OCI-LY1 (cell line): ENCODE measurements around the gene VTCN1.
"Not testable (repeated sequence)": the region's sequence is repeated elsewhere in the genome, so short reads cannot be mapped to it uniquely, and the experiment has no call there.

ENCODE experiments used
- H2AFZ ChIP-seq: fragments of 200-600 bp; sonication (generic), shearing (Covaris generic); 2 replicates; pipeline ENCODE4 v1.6.0; 2014; ENCODE audit warnings: antibody characterized with exemption, mild to moderate bottlenecking, low read length
- H3F3A ChIP-seq: fragments of 200-600 bp; sonication (generic), shearing (Covaris generic); 2 replicates; pipeline ENCODE4 v1.6.0; 2014; ENCODE audit warnings: mild to moderate bottlenecking, antibody characterized with exemption, low read length, moderate library complexity; ENCODE audit not compliant: insufficient read depth
- H3K27ac ChIP-seq: fragments of 200-600 bp; sonication (generic); 2 replicates; pipeline ENCODE4 v1.5.1; 2014; ENCODE audit warnings: low read length, mixed run types, mild to moderate bottlenecking, low read depth; ENCODE audit not compliant: poor library complexity, severe bottlenecking
- H3K27me3 ChIP-seq: fragments of 200-600 bp; sonication (generic); 2 replicates; pipeline ENCODE4 v1.6.0; 2014; ENCODE audit warnings: antibody characterized with exemption, mild to moderate bottlenecking, low read length, moderate library complexity; ENCODE audit not compliant: insufficient read depth
- H3K36me3 ChIP-seq: fragments of 200-600 bp; sonication (generic); 2 replicates; pipeline ENCODE4 v1.6.1; 2014; ENCODE audit warnings: mild to moderate bottlenecking, antibody characterized with exemption, low read length, moderate library complexity, mixed read lengths; ENCODE audit not compliant: insufficient read depth
- H3K4me1 ChIP-seq: fragments of 200-600 bp; sonication (generic); 2 replicates; pipeline ENCODE4 v1.5.1; 2014; ENCODE audit warnings: mild to moderate bottlenecking, low read length, moderate library complexity; ENCODE audit not compliant: insufficient read depth, severe bottlenecking
- H3K4me2 ChIP-seq: fragments of 200-600 bp; sonication (generic), shearing (Covaris generic); 2 replicates; pipeline ENCODE4 v1.6.1; 2014; ENCODE audit warnings: low read length
- H3K4me3 ChIP-seq: fragments of 200-600 bp; sonication (generic); 2 replicates; pipeline ENCODE4 v1.5.1; 2014; ENCODE audit warnings: low read length, low read depth, mild to moderate bottlenecking, mixed read lengths; ENCODE audit not compliant: poor library complexity, severe bottlenecking
- H3K79me2 ChIP-seq: fragments of 200-600 bp; shearing (Covaris generic); 2 replicates; pipeline ENCODE4 v1.6.1; 2016; ENCODE audit warnings: mixed run types, low read length, mixed read lengths; ENCODE audit not compliant: insufficient read depth
- H3K9ac ChIP-seq: fragments of 200-600 bp; sonication (generic), shearing (Covaris generic); 2 replicates; pipeline ENCODE4 v1.6.1; 2014; ENCODE audit warnings: mild to moderate bottlenecking, low read length, mixed read lengths
- H3K9me2 ChIP-seq: fragments of 200-600 bp; sonication (generic), shearing (Covaris generic); 2 replicates; pipeline ENCODE4 v1.6.1; 2014; ENCODE audit warnings: low read depth, mild to moderate bottlenecking, low read length, mixed read lengths
- H3K9me3 ChIP-seq: fragments of 200-600 bp; shearing (Covaris generic); 2 replicates; pipeline ENCODE4 v1.6.1; 2014; ENCODE audit warnings: low read length, mixed read lengths
- H4K20me1 ChIP-seq: fragments of 200-600 bp; sonication (generic), shearing (Covaris generic); 2 replicates; pipeline ENCODE4 v1.6.0; 2016; ENCODE audit warnings: mild to moderate bottlenecking, low read length; ENCODE audit not compliant: insufficient read depth
- CTCF ChIP-seq: fragments of 200-600 bp; sonication (generic), shearing (Covaris generic); IDR thresholded peaks from 2 replicates; pipeline ENCODE4 v1.5.1; 2017; ENCODE audit warnings: mild to moderate bottlenecking, antibody characterized with exemption, low read length, moderate library complexity, mixed read lengths
- EZH2 ChIP-seq: fragments of 200-600 bp; sonication (generic), shearing (Covaris generic); IDR thresholded peaks from 2 replicates; pipeline ENCODE4 v1.8.0; 2017; ENCODE audit warnings: borderline replicate concordance, mixed run types, mild to moderate bottlenecking, antibody characterized with exemption, low read length, moderate library complexity, mixed read lengths

The VTCN1 gene, protein sequence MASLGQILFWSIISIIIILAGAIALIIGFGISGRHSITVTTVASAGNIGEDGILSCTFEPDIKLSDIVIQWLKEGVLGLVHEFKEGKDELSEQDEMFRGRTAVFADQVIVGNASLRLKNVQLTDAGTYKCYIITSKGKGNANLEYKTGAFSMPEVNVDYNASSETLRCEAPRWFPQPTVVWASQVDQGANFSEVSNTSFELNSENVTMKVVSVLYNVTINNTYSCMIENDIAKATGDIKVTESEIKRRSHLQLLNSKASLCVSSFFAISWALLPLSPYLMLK

GRCh38 chr1:117210831-117211261 is at the start of gene VTCN1:
Gene VTCN1 (minus strand): TSS chr1:117210927. CDS start chr1:117210855, 72 bp downstream.
- no peaks in the 10 kb centered on the region for H3K9me3 ChIP-seq
- H3K9ac ChIP-seq: no peak within 1 kb of the TSS
- no peaks in the 10 kb centered on the region for H3K9me2 ChIP-seq
- no peaks in the 10 kb centered on the region for H4K20me1 ChIP-seq
- H3K36me3 ChIP-seq: no peaks in the 10 kb centered on the region
- H3K4me1 ChIP-seq: no peaks in the 10 kb centered on the region
- TF ChIP-seq CTCF (no peak), EZH2 (no peak)
- H3K4me3 ChIP-seq: no peak within 1 kb of the TSS
- no peaks in the 10 kb centered on the region for H3K79me2 ChIP-seq
- H3K27ac ChIP-seq: no peak within 1 kb of the TSS
- no peak within 1 kb of the TSS for H2AFZ ChIP-seq
- H3K4me2 ChIP-seq: no peak within 1 kb of the TSS
- H3F3A ChIP-seq: no peaks in the 10 kb centered on the region
- H3K27me3 ChIP-seq: no peaks in the 10 kb centered on the region

DNA sequence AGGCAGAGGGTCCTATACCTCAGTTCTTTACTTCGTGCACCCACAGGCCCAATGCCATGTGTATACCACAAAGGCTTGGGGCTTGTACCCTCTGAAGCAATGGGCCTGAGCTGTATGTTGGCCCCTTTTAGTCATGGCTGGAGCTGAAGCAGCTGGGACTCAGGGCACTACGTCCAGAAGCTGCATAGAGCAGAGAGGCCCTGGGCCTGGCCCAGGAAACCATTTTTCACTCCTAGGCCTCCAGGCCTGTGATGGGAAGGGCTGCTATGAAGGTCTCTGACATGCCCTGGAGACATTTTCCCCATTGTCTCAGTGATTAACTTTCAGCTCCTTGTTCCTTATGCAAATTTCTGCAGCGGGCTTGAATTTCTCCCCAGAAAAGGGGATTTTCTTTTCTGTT is 48.1 kb upstream of the VTCN1 start:
- Histone ChIP-seq H3K9ac (no peak overlapping the region), H3F3A (no peaks in the 10 kb centered on the region), H3K27me3 (no peaks in the 10 kb centered on the region), H3K79me2 (no peaks in the 10 kb centered on the region), H3K9me2 (no peaks in the 10 kb centered on the region), H3K9me3 (no peaks in the 10 kb centered on the region), H3K4me2 (no peak overlapping the region), H3K4me1 (no peaks in the 10 kb centered on the region), H3K4me3 (no peak overlapping the region), H4K20me1 (no peaks in the 10 kb centered on the region), H2AFZ (no peak overlapping the region), H3K27ac (no peak overlapping the region), H3K36me3 (no peaks in the 10 kb centered on the region)
- TF ChIP-seq EZH2 (no peak), CTCF (no peak)

- H3F3A ChIP-seq, H3K9me3 ChIP-seq, H3K36me3 ChIP-seq, H3K4me1 ChIP-seq, H2AFZ ChIP-seq, H4K20me1 ChIP-seq, H3K4me3 ChIP-seq, H3K27ac ChIP-seq, H3K79me2 ChIP-seq, H3K9me2 ChIP-seq, H3K27me3 ChIP-seq, H3K9ac ChIP-seq, H3K4me2 ChIP-seq: not testable (repeated sequence)
Measured at GRCh38 chr1:117258075-117258474, 47.3 kb upstream of the VTCN1 start.

GRCh38 chr1:117257291-117257690 is 46.6 kb upstream of the VTCN1 start:
- Histone ChIP-seq H3F3A (no peaks in the 10 kb centered on the region), H3K4me1 (no peaks in the 10 kb centered on the region), H3K9ac (no peak overlapping the region), H2AFZ (no peak overlapping the region), H3K4me3 (no peak overlapping the region), H3K4me2 (no peak overlapping the region), H3K36me3 (no peaks in the 10 kb centered on the region), H3K9me2 (no peaks in the 10 kb centered on the region), H3K79me2 (no peaks in the 10 kb centered on the region), H3K27me3 (no peaks in the 10 kb centered on the region), H4K20me1 (no peaks in the 10 kb centered on the region), H3K27ac (no peak overlapping the region), H3K9me3 (no peaks in the 10 kb centered on the region)
- TF ChIP-seq EZH2 (no peak), CTCF (no peak)
